Testis (tissue), 3 donors: ENCODE results near the gene CLPSL2. TPM values are rescaled to one million over a fixed set of nuclear protein-coding genes. Genes with fewer than 3 reads are reported as not detected.
A peak's percentile ranks its signal among the peaks of the same experiment; 100 is the strongest.

Source experiments
- DNase-seq: peaks from one replicate; pipeline ENCODE4 v3.0.0-alpha.2; 2019
- H3K27ac ChIP-seq, 2 donors: fragments of 200-600 bp; sonication (generic); one replicate each; pipeline ENCODE4 v1.5.1; 2019
- H3K27me3 ChIP-seq: fragments of 200-600 bp; sonication (generic); one replicate; pipeline ENCODE4 v1.5.1; 2019
- H3K36me3 ChIP-seq: fragments of 200-600 bp; sonication (generic); one replicate; pipeline ENCODE4 v1.5.1; 2017; ENCODE audit warnings: low read depth; ENCODE audit errors: missing control alignments
- H3K4me1 ChIP-seq: fragments of 200-600 bp; sonication (generic); one replicate; pipeline ENCODE4 v1.5.1; 2019
- H3K4me3 ChIP-seq, 2 donors: fragments of 200-600 bp; sonication (generic); one replicate each; pipeline ENCODE4 v1.5.1; 2017 to 2019
- H3K9me3 ChIP-seq: fragments of 200-600 bp; sonication (generic); one replicate; pipeline ENCODE4 v1.5.1; 2017
- POLR2A ChIP-seq: fragments of 450-650 bp; IDR thresholded peaks from one replicate; pipeline ENCODE4 v1.6.1; 2017; ENCODE audit warnings: antibody characterized with exemption, mild to moderate bottlenecking, moderate library complexity
- WGBS, 2 donors: methylation state at CpG; one replicate each; pipeline ENCODE4 v1.1.5; 2018; 5-methylcytosine and 5-hydroxymethylcytosine counted together
- intact Hi-C: fragments of 100-400 bp; cut with DNase I; formaldehyde crosslinking; loops from one replicate; pipeline ENCODE4 v1.15.1; 2023; ENCODE audit warnings: low total_unique reads
- polyA plus RNA-seq: library from polyadenylated mRNA; stranded (reverse); fragments of 350-450 nt; fragmentation: Illumina TruSeq; extraction: RNeasy Lipid Tissue Mini Kit (QIAGEN cat#74804); gene quantifications from one replicate; pipeline ENCODE4 v1.2.3, GENCODE V29; 2014; ENCODE audit warnings: low read depth, low replicate concordance; ENCODE audit not compliant: insufficient read depth
- total RNA-seq, 2 donors: library from RNA; depleted of rRNA; stranded (reverse); fragments of >200 nt; gene quantifications; one replicate each; pipeline ENCODE4 v1.2.3, GENCODE V29; 2016
- TF ChIP-seq, protein P1 (sequence below), 3 experiments: fragments of 450-650 bp in 2 of 3; fragments of 200-600 bp in 1 of 3; sonication (generic) in 1 of 3; IDR thresholded peaks; one replicate each; pipeline ENCODE4 v1.5.1; 2016 to 2019; ENCODE audit warnings: antibody characterized with exemption in 3 of 3, mild to moderate bottlenecking in 2 of 3, moderate library complexity in 1 of 3

The CLPSL2 gene
- total and polyA plus RNA-seq, 3 donors from 2014 or later, result not detected

- intact Hi-C loops, result loop anchor here (5.0 kb wide), 2 partner anchors 42 to 127 kb away; partner anchors contain the start of gene FKBP5
- Histone ChIP-seq H3K27ac (peak overlapping the region; percentile 97 to 98), H3K9me3 (no peaks in the 10 kb centered on the region), H3K4me3 (no peak overlapping the region), H3K4me1 (peaks cover 92% of the 10 kb centered on the region), H3K27me3 (no peaks in the 10 kb centered on the region), H3K36me3 (no peaks in the 10 kb centered on the region)
- TF ChIP-seq POLR2A, result no peak
- TF ChIP-seq, protein P1, sequence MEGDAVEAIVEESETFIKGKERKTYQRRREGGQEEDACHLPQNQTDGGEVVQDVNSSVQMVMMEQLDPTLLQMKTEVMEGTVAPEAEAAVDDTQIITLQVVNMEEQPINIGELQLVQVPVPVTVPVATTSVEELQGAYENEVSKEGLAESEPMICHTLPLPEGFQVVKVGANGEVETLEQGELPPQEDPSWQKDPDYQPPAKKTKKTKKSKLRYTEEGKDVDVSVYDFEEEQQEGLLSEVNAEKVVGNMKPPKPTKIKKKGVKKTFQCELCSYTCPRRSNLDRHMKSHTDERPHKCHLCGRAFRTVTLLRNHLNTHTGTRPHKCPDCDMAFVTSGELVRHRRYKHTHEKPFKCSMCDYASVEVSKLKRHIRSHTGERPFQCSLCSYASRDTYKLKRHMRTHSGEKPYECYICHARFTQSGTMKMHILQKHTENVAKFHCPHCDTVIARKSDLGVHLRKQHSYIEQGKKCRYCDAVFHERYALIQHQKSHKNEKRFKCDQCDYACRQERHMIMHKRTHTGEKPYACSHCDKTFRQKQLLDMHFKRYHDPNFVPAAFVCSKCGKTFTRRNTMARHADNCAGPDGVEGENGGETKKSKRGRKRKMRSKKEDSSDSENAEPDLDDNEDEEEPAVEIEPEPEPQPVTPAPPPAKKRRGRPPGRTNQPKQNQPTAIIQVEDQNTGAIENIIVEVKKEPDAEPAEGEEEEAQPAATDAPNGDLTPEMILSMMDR (IDR thresholded peaks at IDR 0.05), result no peak
- peak; percentile 41 for DNase-seq
- WGBS, 2 donors, result 53 to 66% methylated on average over 10 to 12 of the region's 12 CpGs
Observed at GRCh38 chr6:35728683-35729678, 47.4 kb upstream of the CLPSL2 start.

GRCh38 chr6:35729722-35730121 lies 46.7 kb upstream of the CLPSL2 start:
- H3K4me1 ChIP-seq, result peaks cover 88% of the 10 kb centered on the region
- WGBS, 2 donors, result 13 to 34% methylated on average over 2 of the region's 2 CpGs
- H3K36me3 ChIP-seq, result no peaks in the 10 kb centered on the region

DNA sequence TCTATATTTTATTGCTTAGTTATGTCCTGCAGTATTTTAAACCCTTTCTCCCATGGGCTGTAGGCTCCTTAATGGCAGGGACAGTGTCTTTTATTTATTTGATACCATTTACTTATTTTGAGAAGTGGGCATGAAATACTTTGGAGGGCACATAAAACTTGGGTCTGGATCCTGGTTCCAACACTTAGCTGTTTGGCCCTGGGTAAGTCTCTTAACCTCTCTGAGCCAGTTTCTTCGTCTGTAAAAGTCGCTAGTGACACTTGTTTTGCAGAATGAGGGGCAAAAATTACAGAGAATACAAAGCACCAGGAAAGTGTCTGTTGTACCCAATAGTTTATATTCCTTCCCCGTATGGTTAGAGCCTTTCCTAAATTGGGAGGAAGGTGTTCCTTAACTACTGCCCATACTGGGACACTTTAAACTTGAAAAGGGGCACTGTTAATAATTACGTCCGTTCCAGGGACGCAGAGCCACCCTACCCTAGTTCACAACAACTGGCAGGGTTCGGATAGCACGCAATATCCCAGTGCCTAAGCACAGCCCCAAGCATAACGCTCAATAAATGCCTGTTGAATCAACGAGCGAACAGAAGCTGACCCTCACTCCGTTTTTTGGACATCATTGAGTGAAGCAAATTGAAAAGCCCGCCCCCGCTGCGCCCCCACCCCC lies 45.5 kb upstream of the CLPSL2 start:
- H3K27ac ChIP-seq, result peak overlapping the region; percentile 97 to 98
- TF ChIP-seq POLR2A, result no peak
- TF ChIP-seq, protein P1 (IDR thresholded peaks at IDR 0.05), result no peak
- intact Hi-C loops, result loop anchor here (5.0 kb wide), 1 partner anchor 144 kb away; no protein-coding TSS in a partner anchor
- no peaks in the 10 kb centered on the region for H3K9me3 ChIP-seq
- peaks cover 81% of the 10 kb centered on the region for H3K4me1 ChIP-seq
- no peak for DNase-seq
- H3K36me3 ChIP-seq, result no peaks in the 10 kb centered on the region
- H3K4me3 ChIP-seq, result peak overlapping the region; percentile 53 to 72
- WGBS, 2 donors, result 9 to 21% methylated on average over 4 to 15 of the region's 15 CpGs
- H3K27me3 ChIP-seq, result no peaks in the 10 kb centered on the region

More at GRCh38 chr6:35729722-35730121, 46.7 kb upstream of the CLPSL2 start:
- no peaks in the 10 kb centered on the region for H3K9me3 ChIP-seq
- TF ChIP-seq POLR2A, result no peak
- TF ChIP-seq, protein P1 (IDR thresholded peaks at IDR 0.05), result no peak
- H3K27ac ChIP-seq, result peak overlapping the region; percentile 97 to 98
- no peak for DNase-seq
- no peaks in the 10 kb centered on the region for H3K27me3 ChIP-seq
- intact Hi-C loops, result loop anchor here (5.0 kb wide), 3 partner anchors 42 to 142 kb away; partner anchors contain the start of gene FKBP5
- H3K4me3 ChIP-seq, result no peak overlapping the region

- WGBS, 2 donors, result 0% methylated on average over 1 to 13 of the region's 23 CpGs
- intact Hi-C loops, result loop anchor here (5.0 kb wide), 1 partner anchor 144 kb away; no protein-coding TSS in a partner anchor
- H3K4me1 ChIP-seq, result peaks cover 81% of the 10 kb centered on the region
Observed at GRCh38 chr6:35731414-35731735, 45.0 kb upstream of the CLPSL2 start.

More at GRCh38 chr6:35731414-35731735, 45.0 kb upstream of the CLPSL2 start:
- peak; percentile 39 for TF ChIP-seq POLR2A
- TF ChIP-seq, protein P1 (IDR thresholded peaks at IDR 0.05), result no peak
- Histone ChIP-seq H3K27me3 (no peaks in the 10 kb centered on the region), H3K4me3 (peak overlapping the region; percentile 53 to 72), H3K27ac (peak overlapping the region; percentile 97 to 98), H3K36me3 (no peaks in the 10 kb centered on the region), H3K9me3 (no peaks in the 10 kb centered on the region)
- DNase-seq, result peak; percentile 98
